HepG2 (cell line): ENCODE results near the gene YY1AP1.

Experiments
- EZH2 ChIP-seq: conservative IDR thresholded peaks from 2 replicates; pipeline ENCODE4 v1.6.1; 2012; ENCODE audit warnings: mild to moderate bottlenecking, low read depth, low read length, moderate library complexity
- KLF13 ChIP-seq: sonication (generic); formaldehyde crosslinking; IDR thresholded peaks from 2 replicates; pipeline ENCODE4 v1.4.0; 2020; ENCODE audit warnings: mild to moderate bottlenecking, missing genetic modification reagents
- NCOA2 ChIP-seq: sonication (generic); formaldehyde crosslinking; IDR thresholded peaks from 2 replicates; pipeline ENCODE4 v1.8.0; 2022; ENCODE audit warnings: inconsistent platforms
- NFE2 ChIP-seq: sonication (generic); formaldehyde crosslinking; IDR thresholded peaks from 2 replicates; pipeline ENCODE4 v1.4.0; 2020; ENCODE audit warnings: missing genetic modification reagents
- TF ChIP-seq, protein P1 (sequence below): sonication (generic); formaldehyde crosslinking; IDR thresholded peaks from 2 replicates; pipeline ENCODE4 v1.5.0; 2020; ENCODE audit warnings: mild to moderate bottlenecking, missing genetic modification reagents, moderate library complexity
- TF ChIP-seq, protein P2 (sequence below): sonication (generic); formaldehyde crosslinking; IDR thresholded peaks from 2 replicates; pipeline ENCODE4 v1.4.0; 2020; ENCODE audit warnings: mild to moderate bottlenecking, missing genetic modification reagents

DNA sequence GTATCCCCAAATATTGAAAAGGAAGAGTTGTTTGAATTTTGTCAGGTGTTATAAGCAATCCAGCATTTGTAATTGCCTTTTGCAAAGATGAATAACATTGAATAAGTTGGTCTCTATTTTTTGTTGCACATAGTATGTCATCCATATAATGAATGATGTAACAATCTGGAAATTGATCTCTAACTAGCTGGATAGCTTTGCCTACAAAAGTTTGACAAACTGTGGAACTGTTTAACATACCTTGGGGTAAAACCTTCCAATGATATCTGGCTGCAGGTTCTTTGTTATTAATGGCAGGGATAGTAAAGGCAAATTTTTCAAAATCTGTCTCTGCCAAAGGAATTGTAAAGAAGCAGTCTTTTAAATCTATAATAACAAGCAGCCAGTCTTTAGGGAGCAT is 8.0 kb upstream of the YY1AP1 start:
- TF ChIP-seq, protein P1, sequence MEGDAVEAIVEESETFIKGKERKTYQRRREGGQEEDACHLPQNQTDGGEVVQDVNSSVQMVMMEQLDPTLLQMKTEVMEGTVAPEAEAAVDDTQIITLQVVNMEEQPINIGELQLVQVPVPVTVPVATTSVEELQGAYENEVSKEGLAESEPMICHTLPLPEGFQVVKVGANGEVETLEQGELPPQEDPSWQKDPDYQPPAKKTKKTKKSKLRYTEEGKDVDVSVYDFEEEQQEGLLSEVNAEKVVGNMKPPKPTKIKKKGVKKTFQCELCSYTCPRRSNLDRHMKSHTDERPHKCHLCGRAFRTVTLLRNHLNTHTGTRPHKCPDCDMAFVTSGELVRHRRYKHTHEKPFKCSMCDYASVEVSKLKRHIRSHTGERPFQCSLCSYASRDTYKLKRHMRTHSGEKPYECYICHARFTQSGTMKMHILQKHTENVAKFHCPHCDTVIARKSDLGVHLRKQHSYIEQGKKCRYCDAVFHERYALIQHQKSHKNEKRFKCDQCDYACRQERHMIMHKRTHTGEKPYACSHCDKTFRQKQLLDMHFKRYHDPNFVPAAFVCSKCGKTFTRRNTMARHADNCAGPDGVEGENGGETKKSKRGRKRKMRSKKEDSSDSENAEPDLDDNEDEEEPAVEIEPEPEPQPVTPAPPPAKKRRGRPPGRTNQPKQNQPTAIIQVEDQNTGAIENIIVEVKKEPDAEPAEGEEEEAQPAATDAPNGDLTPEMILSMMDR = no peak
- TF ChIP-seq EZH2 = no peak
- TF ChIP-seq KLF13 = no peak
- no peak for TF ChIP-seq NFE2
- TF ChIP-seq, protein P2, sequence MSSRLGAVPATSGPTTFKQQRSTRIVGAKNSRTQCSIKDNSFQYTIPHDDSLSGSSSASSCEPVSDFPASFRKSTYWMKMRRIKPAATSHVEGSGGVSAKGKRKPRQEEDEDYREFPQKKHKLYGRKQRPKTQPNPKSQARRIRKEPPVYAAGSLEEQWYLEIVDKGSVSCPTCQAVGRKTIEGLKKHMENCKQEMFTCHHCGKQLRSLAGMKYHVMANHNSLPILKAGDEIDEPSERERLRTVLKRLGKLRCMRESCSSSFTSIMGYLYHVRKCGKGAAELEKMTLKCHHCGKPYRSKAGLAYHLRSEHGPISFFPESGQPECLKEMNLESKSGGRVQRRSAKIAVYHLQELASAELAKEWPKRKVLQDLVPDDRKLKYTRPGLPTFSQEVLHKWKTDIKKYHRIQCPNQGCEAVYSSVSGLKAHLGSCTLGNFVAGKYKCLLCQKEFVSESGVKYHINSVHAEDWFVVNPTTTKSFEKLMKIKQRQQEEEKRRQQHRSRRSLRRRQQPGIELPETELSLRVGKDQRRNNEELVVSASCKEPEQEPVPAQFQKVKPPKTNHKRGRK = no peak
- no peak for TF ChIP-seq NCOA2
